SH-SY5Y (cell line): ENCODE results near the gene SOX6.

Experiments
- GATA2 ChIP-seq: IDR thresholded peaks from 2 replicates; pipeline ENCODE4 v1.6.1; 2011; ENCODE audit warnings: mild to moderate bottlenecking, low read depth, low read length
- GATA3 ChIP-seq: IDR thresholded peaks from 2 replicates; pipeline ENCODE4 v1.6.1; 2011; ENCODE audit warnings: low read depth, mild to moderate bottlenecking, low read length, moderate library complexity

- TF ChIP-seq GATA2 (no peak), GATA3 (no peak)
Measured at GRCh38 chr11:15965562-15966250, 390.6 kb downstream of the SOX6 start.
